Astrocyte of the cerebellum (primary cell): ENCODE data around the gene PPP2R2D.

ENCODE experiments used
- DNase-seq: peaks from one replicate; pipeline ENCODE4 v3.0.0-alpha.2; 2011; ENCODE audit warnings: low read depth
- H3K4me3 ChIP-seq: 2 replicates; pipeline ENCODE4 v1.5.1; 2011; ENCODE audit warnings: mild to moderate bottlenecking, low read depth, low read length, moderate library complexity
- CTCF ChIP-seq: IDR thresholded peaks from 2 replicates; pipeline ENCODE4 v1.5.1; 2012; ENCODE audit warnings: low read length, low read depth, moderate library complexity, mild to moderate bottlenecking; ENCODE audit errors: missing control alignments
- in situ Hi-C: cut with HindIII; loops from 2 replicates; pipeline ENCODE4 v1.10.0; 2017; ENCODE audit warnings: low sequenced_read_pairs

The PPP2R2D gene

GRCh38 chr10:131975796-131976195 lies 75.0 kb downstream of the PPP2R2D start:
- no peak for DNase-seq
- no peak overlapping the region for H3K4me3 ChIP-seq
- TF ChIP-seq CTCF, result no peak
- in situ Hi-C loops, result no loop called here

GRCh38 chr10:131977323-131978096 lies 76.7 kb downstream of the PPP2R2D start:
- DNase-seq, result no peak
- in situ Hi-C loops, result no loop called here
- TF ChIP-seq CTCF, result no peak
- H3K4me3 ChIP-seq, result no peak overlapping the region

GRCh38 chr10:131978366-131978765 lies 77.6 kb downstream of the PPP2R2D start:
- no peak for TF ChIP-seq CTCF
- in situ Hi-C loops, result no loop called here
- no peak overlapping the region for H3K4me3 ChIP-seq
- DNase-seq, result no peak

GRCh38 chr10:131978851-131979250 lies 78.0 kb downstream of the PPP2R2D start:
- DNase-seq, result no peak
- H3K4me3 ChIP-seq, result no peak overlapping the region
- in situ Hi-C loops, result no loop called here
- no peak for TF ChIP-seq CTCF

GRCh38 chr10:131979336-131979735 lies 78.5 kb downstream of the PPP2R2D start:
- in situ Hi-C loops, result no loop called here
- TF ChIP-seq CTCF, result no peak
- no peak for DNase-seq
- H3K4me3 ChIP-seq, result peak overlapping the region; percentile 88

GRCh38 chr10:131979821-131980270 lies 79.0 kb downstream of the PPP2R2D start:
- no peak for DNase-seq
- H3K4me3 ChIP-seq, result peak overlapping the region; percentile 88

More at GRCh38 chr10:131979821-131980270, 79.0 kb downstream of the PPP2R2D start:
- no peak for TF ChIP-seq CTCF
- in situ Hi-C loops, result loop anchor here (5.0 kb wide), 1 partner anchor 83 kb away; no protein-coding TSS in a partner anchor
